HepG2 (cell line): ENCODE data around the gene KIFC1. TPM values are rescaled to one million over a fixed set of nuclear protein-coding genes. Genes with fewer than 3 reads are reported as not detected.
A peak's percentile ranks its signal among the peaks of the same experiment; 100 is the strongest.

Experiments
- CEBPZ ChIP-seq: IDR thresholded peaks from 2 replicates; pipeline ENCODE4 v1.6.1; 2012; ENCODE audit warnings: low read length, improper control_type of control experiment
- CTCF ChIP-seq: sonication (generic); formaldehyde crosslinking; IDR thresholded peaks from 2 replicates; pipeline ENCODE4 v1.5.0; 2020; ENCODE audit warnings: mild to moderate bottlenecking, missing genetic modification reagents, moderate library complexity
- GATAD1 ChIP-seq: IDR thresholded peaks from 2 replicates; pipeline ENCODE4 v1.6.1; 2016; ENCODE audit warnings: missing genetic modification reagents, missing compliant biosample characterization
- NFE2 ChIP-seq: sonication (generic); formaldehyde crosslinking; IDR thresholded peaks from 2 replicates; pipeline ENCODE4 v1.4.0; 2020; ENCODE audit warnings: missing genetic modification reagents
- RAD51 ChIP-seq: fragments of 450-650 bp; IDR thresholded peaks from 2 replicates; pipeline ENCODE4 v1.6.1; 2016; ENCODE audit warnings: borderline replicate concordance
- SIN3B ChIP-seq: fragments of 150-350 bp; IDR thresholded peaks from 2 replicates; pipeline ENCODE4 v1.6.1; 2014; ENCODE audit warnings: low read length
- SSRP1 ChIP-seq: IDR thresholded peaks from 2 replicates; pipeline ENCODE4 v1.6.1; 2016; ENCODE audit warnings: control low read depth
- SYNCRIP ChIP-seq: fragments of 200-400 bp; formaldehyde crosslinking; IDR thresholded peaks from 2 replicates; pipeline ENCODE4 v1.6.1; 2018; ENCODE audit warnings: mild to moderate bottlenecking, low read depth, low read length; ENCODE audit not compliant: insufficient read depth
- TFE3 ChIP-seq: IDR thresholded peaks from 2 replicates; pipeline ENCODE4 v1.6.1; 2016
- ZFAT ChIP-seq: sonication (generic); formaldehyde crosslinking; conservative IDR thresholded peaks from 2 replicates; pipeline ENCODE4 v1.8.1; 2023; ENCODE audit warnings: missing genetic modification reagents, inconsistent platforms
- ZFP82 ChIP-seq: sonication (generic); formaldehyde crosslinking; IDR thresholded peaks from 2 replicates; pipeline ENCODE4 v1.5.1; 2020; ENCODE audit warnings: mild to moderate bottlenecking, missing genetic modification reagents, borderline replicate concordance
- ZNF567 ChIP-seq: sonication (generic); formaldehyde crosslinking; IDR thresholded peaks from 2 replicates; pipeline ENCODE4 v1.8.1; 2023; ENCODE audit warnings: mild to moderate bottlenecking, missing genetic modification reagents, borderline replicate concordance
- ZNF639 ChIP-seq: conservative IDR thresholded peaks from 2 replicates; pipeline ENCODE4 v1.6.1; 2018; ENCODE audit warnings: missing genetic modification reagents
- ZNF720 ChIP-seq: sonication (generic); formaldehyde crosslinking; IDR thresholded peaks from 2 replicates; pipeline ENCODE4 v1.4.0; 2020; ENCODE audit warnings: missing genetic modification reagents
- ZNF792 ChIP-seq: IDR thresholded peaks from 2 replicates; pipeline ENCODE4 v1.6.1; 2016
- polyA plus RNA-seq, 8 experiments: library from polyadenylated mRNA; depleted of rRNA in 3 of 8; stranded (reverse) in 7 of 8; unstranded in 1 of 8; fragments of >200 nt; fragmentation: Illumina TruSeq in 4 of 8; extraction: Trizol in 4 of 8; gene quantifications; 2 replicates each; pipeline versions ENCODE4 v1.2.1 to v1.2.3, GENCODE V29; 2011 to 2016; ENCODE audit warnings: low read depth in 4 of 8, missing spikeins in 1 of 8, mixed read lengths in 1 of 8; ENCODE audit not compliant: insufficient read depth in 1 of 8
- total RNA-seq, 5 experiments: library from RNA; depleted of rRNA; stranded (reverse); fragments of >200 nt; fragmentation: Illumina TruSeq; extraction: Trizol; gene quantifications; 2 replicates each; pipeline ENCODE4 v1.2.3, GENCODE V29; 2016; ENCODE audit warnings: low read depth in 1 of 5

KIFC1 gene
- total and polyA plus RNA-seq, 2 of the 13 experiments (the other 11 are each of a cell fraction or from before 2014, with no cell fraction given) = 25.0 to 45.5 TPM

GRCh38 chr6:33454009-33454946 lies 62.7 kb downstream of the KIFC1 start, which contains the start of gene ZBTB9 (continued):
- TF ChIP-seq SYNCRIP (no peak), ZNF792 (CRISPR knock-in tag) (peak; percentile 95), GATAD1 (peak; percentile 97), ZFP82 (0 out of 2 replicates have a peak, but pooled peaks have one; percentile 23), SIN3B (peak; percentile 79; the same call in 1 of the 2 replicates), ZNF567 (CRISPR knock-in tag) (no peak), NFE2 (CRISPR knock-in tag) (no peak), SSRP1 (0 out of 2 replicates have a peak, but pooled peaks have one; percentile 18), CTCF (peak; percentile 49), ZNF639 (peak; percentile 94), CEBPZ (no peak), ZNF720 (CRISPR knock-in tag) (peak; percentile 50), ZFAT (CRISPR knock-in tag) (no peak), RAD51 (no peak), TFE3 (peak; percentile 66)
